AG04449 (cell line): ENCODE measurements around the gene EIF3F.
A peak's percentile ranks its signal among the peaks of the same experiment; 100 is the strongest.

ENCODE experiments used
- CTCF ChIA-PET: fragments of 350-600 bp; formaldehyde crosslinking; extraction: SDS; loops from one replicate; lab custom pipeline; 2021; ENCODE audit warnings: antibody characterized with exemption; lab: Yijun Ruan, JAX
- POLR2A ChIA-PET: fragments of 400-600, 350-600 bp; formaldehyde crosslinking; extraction: SDS; loops from one replicate; lab custom pipeline; 2020; ENCODE audit warnings: antibody characterized with exemption, inconsistent platforms; lab: Yijun Ruan, JAX
- DNase-seq: peaks from one replicate; pipeline ENCODE4 v3.0.0-alpha.2; 2010; ENCODE audit warnings: low read depth, low spot score
- H3K4me3 ChIP-seq: 2 replicates; pipeline ENCODE4 v1.5.1; 2011; ENCODE audit warnings: low read depth, mild to moderate bottlenecking, control low read depth, low read length
- CTCF ChIP-seq: IDR thresholded peaks from one replicate; pipeline ENCODE4 v1.5.1; 2011; ENCODE audit warnings: mild to moderate bottlenecking, moderate library complexity, low read length, control low read depth, inconsistent platforms; ENCODE audit not compliant: insufficient read depth; ENCODE audit errors: missing control alignments

EIF3F gene

DNA sequence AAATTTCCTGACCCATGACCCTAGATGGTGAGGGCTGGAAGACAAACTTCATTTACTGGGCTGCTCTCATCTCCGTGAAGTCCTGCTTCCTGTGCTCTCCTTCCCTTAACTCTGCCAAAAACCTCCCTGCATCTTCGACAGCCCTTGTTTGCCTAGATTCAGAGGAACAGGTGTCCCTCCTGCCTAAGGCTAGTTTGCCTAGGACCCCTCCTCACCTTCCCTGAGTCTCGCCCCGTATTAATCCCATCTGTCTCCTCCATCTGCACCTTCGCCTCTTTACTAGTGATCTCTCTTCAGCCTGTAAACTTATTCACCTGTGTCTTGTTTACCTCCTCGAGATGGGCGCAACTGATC lies 33.1 kb downstream of the EIF3F start:
- peak overlapping the region; percentile 67 for H3K4me3 ChIP-seq
- DNase-seq = no peak
- TF ChIP-seq CTCF = no peak
- POLR2A ChIA-PET = no interaction called here
- CTCF ChIA-PET = interaction anchor here (5.8 to 9.4 kb wide), 4 partner anchors 11 to 79 kb away, joined by 52 to 242 read pairs (median 102); no protein-coding TSS in a partner anchor

- POLR2A ChIA-PET = no interaction called here
- CTCF ChIA-PET = interaction anchor here (1.0 to 9.4 kb wide), 8 partner anchors 9 to 129 kb away, joined by 4 to 144 read pairs (median 16); no protein-coding TSS in a partner anchor
Observed at GRCh38 chr11:8021920-8022319, 34.8 kb downstream of the EIF3F start.

GRCh38 chr11:8022876-8023275 lies 35.7 kb downstream of the EIF3F start:
- no peak overlapping the region for H3K4me3 ChIP-seq
- ChIA-PET POLR2A (no interaction called here), CTCF (interaction anchor here (0.7 to 9.4 kb wide), 7 partner anchors 8 to 76 kb away, joined by 3 to 144 read pairs (median 20); no protein-coding TSS in a partner anchor)
- no peak for TF ChIP-seq CTCF
- no peak for DNase-seq

More at GRCh38 chr11:8021920-8022319, 34.8 kb downstream of the EIF3F start:
- H3K4me3 ChIP-seq = no peak overlapping the region
- no peak for TF ChIP-seq CTCF
- no peak for DNase-seq

DNA sequence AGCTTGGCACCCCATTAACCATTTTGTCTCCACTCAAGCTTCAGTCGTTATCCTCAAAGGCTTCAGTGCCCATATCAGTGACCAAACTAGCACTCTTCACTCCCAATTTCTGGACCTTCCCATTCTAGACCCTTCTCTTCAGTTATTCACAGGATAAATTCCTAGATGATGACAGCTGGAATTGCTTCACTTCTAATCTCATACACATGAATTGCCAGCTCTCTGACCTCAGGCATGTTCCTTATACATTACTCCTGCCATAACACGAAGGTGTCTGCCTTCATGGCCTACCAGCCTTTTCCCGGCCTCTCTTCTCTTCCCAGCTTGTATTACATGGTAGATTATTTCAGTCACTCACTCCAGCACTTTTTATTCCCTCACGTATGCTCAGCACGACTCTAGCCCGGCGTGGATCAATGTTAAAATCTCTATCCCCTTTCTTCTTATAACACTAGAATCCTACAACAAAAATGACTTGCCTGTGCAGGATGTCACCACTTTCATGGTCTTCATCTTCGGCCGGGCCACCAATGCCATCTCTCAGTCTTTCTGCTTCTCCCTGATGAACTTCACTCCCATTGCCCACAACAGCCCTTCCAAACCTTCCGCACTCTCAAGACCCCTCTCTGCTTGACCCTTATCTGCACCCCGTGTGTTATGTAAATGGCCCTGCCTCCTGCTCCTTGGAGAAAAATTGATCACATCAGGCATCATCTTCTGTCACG lies 36.9 kb downstream of the EIF3F start:
- TF ChIP-seq CTCF = no peak
- H3K4me3 ChIP-seq = no peak overlapping the region
- ChIA-PET POLR2A (no interaction called here), CTCF (interaction anchor here (0.7 to 9.4 kb wide), 8 partner anchors 7 to 75 kb away, joined by 3 to 144 read pairs (median 12); partner anchors contain the start of gene EIF3F)
- DNase-seq = no peak

DNA sequence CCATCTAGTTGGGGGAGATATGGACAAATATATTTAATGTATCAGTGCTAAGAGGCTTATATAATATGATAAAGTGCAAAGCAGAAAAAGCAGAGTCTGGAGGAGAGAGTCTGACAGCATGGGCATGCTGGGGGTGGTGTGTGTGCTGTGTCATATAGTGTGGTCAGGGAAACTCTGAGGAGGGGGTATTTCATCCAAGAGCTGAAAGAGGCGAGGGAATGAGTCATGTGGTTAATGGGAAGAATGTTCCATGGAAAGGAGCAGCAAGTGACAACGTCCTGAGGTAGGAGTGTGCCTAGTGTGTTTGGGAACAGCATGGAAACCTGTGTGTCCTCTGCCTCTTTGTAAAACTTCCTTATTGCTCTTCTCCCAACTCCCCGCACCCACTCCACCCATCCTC lies 38.0 kb downstream of the EIF3F start:
- TF ChIP-seq CTCF = no peak
- H3K4me3 ChIP-seq = no peak overlapping the region
- DNase-seq = no peak
- ChIA-PET CTCF (interaction anchor here (1.0 to 5.8 kb wide), 4 partner anchors 8 to 74 kb away, joined by 3 to 52 read pairs (median 12); no protein-coding TSS in a partner anchor), POLR2A (no interaction called here)

- ChIA-PET POLR2A (no interaction called here), CTCF (interaction anchor here (1.0 to 5.8 kb wide), 4 partner anchors 7 to 73 kb away, joined by 3 to 52 read pairs (median 12); no protein-coding TSS in a partner anchor)
- H3K4me3 ChIP-seq = no peak overlapping the region
- peak; percentile 64 for DNase-seq
- TF ChIP-seq CTCF = no peak
Observed at GRCh38 chr11:8025816-8026215, 38.7 kb downstream of the EIF3F start.
